OCI-LY7 (cell line): ENCODE data around the gene ROR2.

Experiments used
- CTCF ChIP-seq: fragments of 200-600 bp; sonication (generic); conservative IDR thresholded peaks from 2 replicates; pipeline ENCODE4 v1.5.1; 2014; ENCODE audit warnings: mild to moderate bottlenecking, antibody characterized with exemption, low read length, moderate library complexity, mixed read lengths
- EZH2phosphoT487 ChIP-seq: fragments of 200-600 bp; sonication (generic); IDR thresholded peaks from 2 replicates; pipeline ENCODE4 v1.6.1; 2018; ENCODE audit warnings: low read depth, borderline replicate concordance, mild to moderate bottlenecking, mixed run types, antibody characterized with exemption, low read length, moderate library complexity, mixed read lengths

GRCh38 chr9:91921371-91921770 lies 28.7 kb downstream of the ROR2 start:
- TF ChIP-seq CTCF (no peak), EZH2phosphoT487 (no peak)
